Neural cell (in vitro differentiated cells): ENCODE results near the gene PTPN1. TPM values are rescaled to one million over a fixed set of nuclear protein-coding genes. Genes with fewer than 3 reads are reported as not detected.

ENCODE experiments used
- H2AFZ ChIP-seq: fragments of 200-600, 300-800 bp; sonication (generic), shearing (Covaris generic); 2 replicates; pipeline ENCODE4 v1.6.0; 2014; ENCODE audit warnings: low read depth, mild to moderate bottlenecking, antibody characterized with exemption, low read length, moderate library complexity
- H3F3A ChIP-seq: fragments of 200-600 bp; shearing (Covaris generic); 2 replicates; pipeline ENCODE4 v1.6.1; 2016; ENCODE audit warnings: mild to moderate bottlenecking, moderate library complexity, mixed read lengths, antibody characterized with exemption, low read length; ENCODE audit not compliant: insufficient read depth, poor library complexity, severe bottlenecking
- H3K27ac ChIP-seq: fragments of 200-600, 300-800 bp; sonication (generic), shearing (Covaris generic); 2 replicates; pipeline ENCODE4 v1.5.1; 2014; ENCODE audit warnings: mild to moderate bottlenecking, low read length, moderate library complexity
- H3K27me3 ChIP-seq: fragments of 300-800, 200-600 bp; sonication (generic), shearing (Covaris generic); 2 replicates; pipeline ENCODE4 v1.6.0; 2014; ENCODE audit warnings: mild to moderate bottlenecking, low read depth, low read length, moderate library complexity; ENCODE audit not compliant: insufficient read depth
- H3K36me3 ChIP-seq: fragments of 300-800, 200-600 bp; sonication (generic), shearing (Covaris generic); 2 replicates; pipeline ENCODE4 v1.5.1; 2014; ENCODE audit warnings: mild to moderate bottlenecking, antibody characterized with exemption, low read length, moderate library complexity; ENCODE audit not compliant: insufficient read depth
- H3K4me2 ChIP-seq: fragments of 300-800, 200-600 bp; sonication (generic), shearing (Covaris generic); 2 replicates; pipeline ENCODE4 v1.6.0; 2014; ENCODE audit warnings: mild to moderate bottlenecking, low read length
- H3K4me3 ChIP-seq: fragments of 300-800, 200-600 bp; sonication (generic), shearing (Covaris generic); 2 replicates; pipeline ENCODE4 v1.5.1; 2014; ENCODE audit warnings: mild to moderate bottlenecking, low read length, moderate library complexity
- H3K79me2 ChIP-seq: fragments of 200-600 bp; shearing (Covaris generic); replicated peaks from 2 replicates; pipeline ENCODE4 v1.6.0; 2014; ENCODE audit warnings: mild to moderate bottlenecking, low read length, moderate library complexity; ENCODE audit not compliant: insufficient read depth
- H3K9ac ChIP-seq: fragments of 300-800, 200-600 bp; sonication (generic), shearing (Covaris generic); 2 replicates; pipeline ENCODE4 v1.6.1; 2016; ENCODE audit warnings: mild to moderate bottlenecking, low read length, mixed read lengths
- H3K9me2 ChIP-seq: fragments of 200-600 bp; shearing (Covaris generic); 2 replicates; pipeline ENCODE4 v1.6.1; 2016; ENCODE audit warnings: mild to moderate bottlenecking, low read length, mixed read lengths; ENCODE audit not compliant: insufficient read depth
- H3K9me3 ChIP-seq: fragments of 200-600, 300-800 bp; sonication (generic), shearing (Covaris generic); 2 replicates; pipeline ENCODE4 v1.6.1; 2016; ENCODE audit warnings: mild to moderate bottlenecking, mixed run types, low read length, moderate library complexity, mixed read lengths
- H4K20me1 ChIP-seq: fragments of 200-600 bp; shearing (Covaris generic); 2 replicates; pipeline ENCODE4 v1.6.1; 2016; ENCODE audit warnings: mild to moderate bottlenecking, mixed run types; ENCODE audit not compliant: insufficient read depth
- CTCF ChIP-seq: fragments of 450-650 bp; IDR thresholded peaks from 2 replicates; pipeline ENCODE4 v1.5.1; 2014; ENCODE audit warnings: antibody characterized with exemption, mild to moderate bottlenecking, moderate library complexity; ENCODE audit not compliant: poor library complexity, severe bottlenecking
- EP300 ChIP-seq: fragments of 450-650 bp; conservative IDR thresholded peaks from 2 replicates; pipeline ENCODE4 v1.6.1; 2014; ENCODE audit warnings: antibody characterized with exemption, mild to moderate bottlenecking, moderate library complexity; ENCODE audit not compliant: poor library complexity, severe bottlenecking
- EZH2 ChIP-seq: fragments of 200-600, 300-800 bp; shearing (Covaris generic), sonication (generic); IDR thresholded peaks from 2 replicates; pipeline ENCODE4 v1.6.1; 2014; ENCODE audit warnings: antibody characterized with exemption, low read length, borderline replicate concordance, mild to moderate bottlenecking; ENCODE audit not compliant: insufficient read depth, poor library complexity, severe bottlenecking
- MXI1 ChIP-seq: fragments of 450-650 bp; conservative IDR thresholded peaks from 2 replicates; pipeline ENCODE4 v1.6.1; 2014; ENCODE audit warnings: antibody characterized with exemption, mild to moderate bottlenecking; ENCODE audit not compliant: poor library complexity, severe bottlenecking
- POLR2AphosphoS5 ChIP-seq: IDR thresholded peaks from 2 replicates; pipeline ENCODE4 v1.6.1; 2012
- REST ChIP-seq: IDR thresholded peaks from 2 replicates; pipeline ENCODE4 v1.6.1; 2012; ENCODE audit warnings: borderline replicate concordance
- SMC3 ChIP-seq: fragments of 450-650 bp; conservative IDR thresholded peaks from 2 replicates; pipeline ENCODE4 v1.6.1; 2014; ENCODE audit warnings: antibody characterized with exemption, mild to moderate bottlenecking, moderate library complexity; ENCODE audit not compliant: poor library complexity
- TAF1 ChIP-seq: IDR thresholded peaks from 2 replicates; pipeline ENCODE4 v1.6.1; 2012; ENCODE audit warnings: low read depth
- polyA plus RNA-seq: library from polyadenylated mRNA; depleted of rRNA; stranded (reverse); fragments of >200 nt; gene quantifications from 2 replicates; pipeline ENCODE4 v1.2.3, GENCODE V29; 2014

The PTPN1 gene
- polyA plus RNA-seq, 1 donor from 2014 or later, result 48.1 TPM

GRCh38 chr20:50548396-50548795 lies 38.2 kb downstream of the PTPN1 start:
- Histone ChIP-seq H3K9me2 (no peaks in the 10 kb centered on the region), H2AFZ (no peak overlapping the region), H3K4me3 (no peak overlapping the region), H3K36me3 (no peaks in the 10 kb centered on the region), H3K4me2 (no peak overlapping the region), H3K9me3 (no peaks in the 10 kb centered on the region), H3K9ac (no peak overlapping the region), H3K27ac (no peak overlapping the region), H3K79me2 (peaks cover 8% of the 10 kb centered on the region), H3F3A (no peaks in the 10 kb centered on the region), H3K27me3 (no peaks in the 10 kb centered on the region), H4K20me1 (no peaks in the 10 kb centered on the region)
- TF ChIP-seq CTCF (no peak), MXI1 (no peak), POLR2AphosphoS5 (no peak), REST (no peak), TAF1 (no peak), EP300 (no peak)

GRCh38 chr20:50550531-50550930 lies 40.3 kb downstream of the PTPN1 start:
- no peaks in the 10 kb centered on the region for H3K27me3 ChIP-seq
- H3K4me2 ChIP-seq, result no peak overlapping the region
- no peak for TF ChIP-seq MXI1
- no peaks in the 10 kb centered on the region for H3K36me3 ChIP-seq
- H3K79me2 ChIP-seq, result peaks cover 8% of the 10 kb centered on the region
- H2AFZ ChIP-seq, result no peak overlapping the region
- no peaks in the 10 kb centered on the region for H3K9me2 ChIP-seq
- no peaks in the 10 kb centered on the region for H3K9me3 ChIP-seq
- no peaks in the 10 kb centered on the region for H3F3A ChIP-seq
- H4K20me1 ChIP-seq, result no peaks in the 10 kb centered on the region
- no peak overlapping the region for H3K9ac ChIP-seq
- no peak overlapping the region for H3K4me3 ChIP-seq
- no peak overlapping the region for H3K27ac ChIP-seq

GRCh38 chr20:50551288-50551687 lies 41.1 kb downstream of the PTPN1 start:
- Histone ChIP-seq H3K4me3 (no peak overlapping the region), H3K9ac (no peak overlapping the region), H4K20me1 (no peaks in the 10 kb centered on the region), H3K79me2 (peaks cover 7% of the 10 kb centered on the region), H3K27me3 (no peaks in the 10 kb centered on the region), H2AFZ (no peak overlapping the region), H3K27ac (no peak overlapping the region), H3K4me2 (no peak overlapping the region), H3K9me3 (no peaks in the 10 kb centered on the region), H3K36me3 (no peaks in the 10 kb centered on the region), H3F3A (no peaks in the 10 kb centered on the region), H3K9me2 (no peaks in the 10 kb centered on the region)
- TF ChIP-seq TAF1, result no peak
- TF ChIP-seq EZH2, result no peak
- TF ChIP-seq CTCF, result no peak
- TF ChIP-seq SMC3, result no peak
